Smooth muscle cell (in vitro differentiated cells): Measurements from ENCODE around the gene ZNF74. TPM values are rescaled to one million over a fixed set of nuclear protein-coding genes. Genes with fewer than 3 reads are reported as not detected.

Source experiments
- DNase-seq: peaks from one replicate; lab custom pipeline; 2025; ENCODE audit not compliant: unreplicated experiment; lab: John Stamatoyannopoulos, UW
- H2AFZ ChIP-seq: fragments of 200-600 bp; sonication (generic); 2 replicates; pipeline ENCODE4 v1.6.0; 2016; ENCODE audit warnings: antibody characterized with exemption, low read depth, mild to moderate bottlenecking
- H3F3A ChIP-seq: fragments of 200-600 bp; sonication (generic); 2 replicates; pipeline ENCODE4 v1.6.0; 2017; ENCODE audit warnings: antibody characterized with exemption, low read depth
- H3K27ac ChIP-seq: fragments of 200-600 bp; sonication (generic); 2 replicates; pipeline ENCODE4 v1.5.1; 2016; ENCODE audit warnings: low read depth, mild to moderate bottlenecking
- H3K27me3 ChIP-seq: fragments of 200-600 bp; sonication (generic); 2 replicates; pipeline ENCODE4 v1.6.1; 2016; ENCODE audit warnings: low read depth, mild to moderate bottlenecking
- H3K36me3 ChIP-seq: fragments of 200-600 bp; sonication (generic); 2 replicates; pipeline ENCODE4 v1.5.1; 2016; ENCODE audit warnings: low read depth
- H3K4me1 ChIP-seq: fragments of 200-600 bp; sonication (generic); 2 replicates; pipeline ENCODE4 v1.5.1; 2016; ENCODE audit warnings: low read depth
- H3K4me2 ChIP-seq: fragments of 200-600 bp; sonication (generic); 2 replicates; pipeline ENCODE4 v1.6.0; 2016; ENCODE audit warnings: mild to moderate bottlenecking
- H3K4me3 ChIP-seq: fragments of 200-600 bp; sonication (generic); 2 replicates; pipeline ENCODE4 v1.5.1; 2016; ENCODE audit warnings: mild to moderate bottlenecking
- H3K79me2 ChIP-seq: fragments of 200-600 bp; sonication (generic); 2 replicates; pipeline ENCODE4 v1.6.0; 2016; ENCODE audit warnings: low read depth, mild to moderate bottlenecking
- H3K9ac ChIP-seq: fragments of 200-600 bp; sonication (generic); 2 replicates; pipeline ENCODE4 v1.6.0; 2016; ENCODE audit warnings: low read depth
- H3K9me3 ChIP-seq: fragments of 200-600 bp; sonication (generic); replicated peaks from 2 replicates; pipeline ENCODE4 v1.5.1; 2016; ENCODE audit warnings: low read depth
- H4K20me1 ChIP-seq: fragments of 200-600 bp; sonication (generic); 2 replicates; pipeline ENCODE4 v1.6.0; 2016; ENCODE audit warnings: low read depth
- WGBS: methylation state at CpG from one replicate; pipeline ENCODE4 v1.1.7; 2016; ENCODE audit warnings: low lambda C conversion rate; 5-methylcytosine and 5-hydroxymethylcytosine counted together
- polyA plus RNA-seq: library from polyadenylated mRNA; unstranded; fragments of >200 nt; fragmentation: Nextera tagmentation; extraction: Ambion mirVana; gene quantifications from 2 replicates; pipeline ENCODE4 v1.2.1, GENCODE V29; 2016
- total RNA-seq: library from RNA; depleted of rRNA; stranded (reverse); fragments of >200 nt; gene quantifications from 2 replicates; pipeline ENCODE4 v1.2.3, GENCODE V29; 2014
- TF ChIP-seq, protein P1 (sequence below): fragments of 200-600 bp; sonication (generic); IDR thresholded peaks from 2 replicates; pipeline ENCODE4 v1.5.1; 2017; ENCODE audit warnings: borderline replicate concordance, mild to moderate bottlenecking, antibody characterized with exemption; ENCODE audit not compliant: insufficient read depth, poor library complexity, severe bottlenecking

Gene ZNF74
- total and polyA plus RNA-seq, 2 experiments from 2014 or later, result 11.8 to 14.3 TPM

DNA sequence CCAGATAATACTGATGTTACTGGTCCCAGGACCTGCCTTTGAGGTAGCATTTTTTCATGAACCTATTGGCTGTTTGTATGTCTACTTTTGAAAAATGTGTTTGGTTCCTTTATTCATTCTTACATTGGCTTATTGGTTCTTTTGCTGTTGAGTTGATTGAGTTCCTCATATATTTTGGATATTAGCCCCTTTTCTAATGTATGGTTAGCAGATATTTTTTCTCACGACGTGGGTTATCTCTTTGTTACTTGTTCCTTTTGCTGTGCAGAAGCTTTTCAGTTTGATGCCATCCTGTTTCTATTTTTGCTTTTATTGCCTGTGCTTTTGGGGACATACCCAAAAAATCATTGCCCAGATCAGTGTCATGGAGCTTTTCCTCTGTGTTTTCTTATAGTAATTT, 9.8 kb upstream of the ZNF74 start:
- no peaks in the 10 kb centered on the region for H3K79me2 ChIP-seq
- H4K20me1 ChIP-seq, result no peaks in the 10 kb centered on the region
- no peak overlapping the region for H2AFZ ChIP-seq
- DNase-seq, result no peak
- no peaks in the 10 kb centered on the region for H3K27me3 ChIP-seq
- no peak overlapping the region for H3K4me2 ChIP-seq
- H3F3A ChIP-seq, result no peaks in the 10 kb centered on the region
- 85% methylated on average over 2 of the region's 2 CpGs for WGBS
- H3K9ac ChIP-seq, result no peak overlapping the region
- H3K27ac ChIP-seq, result no peak overlapping the region
- H3K4me1 ChIP-seq, result no peaks in the 10 kb centered on the region
- TF ChIP-seq, protein P1, sequence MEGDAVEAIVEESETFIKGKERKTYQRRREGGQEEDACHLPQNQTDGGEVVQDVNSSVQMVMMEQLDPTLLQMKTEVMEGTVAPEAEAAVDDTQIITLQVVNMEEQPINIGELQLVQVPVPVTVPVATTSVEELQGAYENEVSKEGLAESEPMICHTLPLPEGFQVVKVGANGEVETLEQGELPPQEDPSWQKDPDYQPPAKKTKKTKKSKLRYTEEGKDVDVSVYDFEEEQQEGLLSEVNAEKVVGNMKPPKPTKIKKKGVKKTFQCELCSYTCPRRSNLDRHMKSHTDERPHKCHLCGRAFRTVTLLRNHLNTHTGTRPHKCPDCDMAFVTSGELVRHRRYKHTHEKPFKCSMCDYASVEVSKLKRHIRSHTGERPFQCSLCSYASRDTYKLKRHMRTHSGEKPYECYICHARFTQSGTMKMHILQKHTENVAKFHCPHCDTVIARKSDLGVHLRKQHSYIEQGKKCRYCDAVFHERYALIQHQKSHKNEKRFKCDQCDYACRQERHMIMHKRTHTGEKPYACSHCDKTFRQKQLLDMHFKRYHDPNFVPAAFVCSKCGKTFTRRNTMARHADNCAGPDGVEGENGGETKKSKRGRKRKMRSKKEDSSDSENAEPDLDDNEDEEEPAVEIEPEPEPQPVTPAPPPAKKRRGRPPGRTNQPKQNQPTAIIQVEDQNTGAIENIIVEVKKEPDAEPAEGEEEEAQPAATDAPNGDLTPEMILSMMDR, result no peak
- H3K4me3 ChIP-seq, result no peak overlapping the region
- no peaks in the 10 kb centered on the region for H3K9me3 ChIP-seq
- H3K36me3 ChIP-seq, result no peaks in the 10 kb centered on the region

GRCh38 chr22:20384865-20385264, 9.1 kb upstream of the ZNF74 start:
- Histone ChIP-seq H3K79me2 (no peaks in the 10 kb centered on the region), H2AFZ (no peak overlapping the region), H3K9ac (no peak overlapping the region), H3K36me3 (no peaks in the 10 kb centered on the region), H3K4me3 (no peak overlapping the region), H3K27me3 (no peaks in the 10 kb centered on the region), H3K27ac (no peak overlapping the region), H3K9me3 (no peaks in the 10 kb centered on the region), H4K20me1 (no peaks in the 10 kb centered on the region), H3F3A (no peaks in the 10 kb centered on the region), H3K4me2 (no peak overlapping the region), H3K4me1 (no peaks in the 10 kb centered on the region)
- TF ChIP-seq, protein P1, result no peak
- WGBS, result 94% methylated on average over 6 of the region's 6 CpGs
- no peak for DNase-seq

GRCh38 chr22:20386336-20386735, 7.6 kb upstream of the ZNF74 start:
- H3K4me2 ChIP-seq, result no peak overlapping the region
- 97% methylated on average over 2 of the region's 2 CpGs for WGBS
- no peaks in the 10 kb centered on the region for H3K79me2 ChIP-seq
- H3K27me3 ChIP-seq, result no peaks in the 10 kb centered on the region
- no peaks in the 10 kb centered on the region for H3K36me3 ChIP-seq
- H3K27ac ChIP-seq, result no peak overlapping the region
- no peaks in the 10 kb centered on the region for H3K4me1 ChIP-seq
- H3K9me3 ChIP-seq, result no peaks in the 10 kb centered on the region
- H3K4me3 ChIP-seq, result no peak overlapping the region
- no peaks in the 10 kb centered on the region for H4K20me1 ChIP-seq
- no peaks in the 10 kb centered on the region for H3F3A ChIP-seq
- H3K9ac ChIP-seq, result no peak overlapping the region
- TF ChIP-seq, protein P1, result no peak
- DNase-seq, result no peak
- H2AFZ ChIP-seq, result no peak overlapping the region

DNA sequence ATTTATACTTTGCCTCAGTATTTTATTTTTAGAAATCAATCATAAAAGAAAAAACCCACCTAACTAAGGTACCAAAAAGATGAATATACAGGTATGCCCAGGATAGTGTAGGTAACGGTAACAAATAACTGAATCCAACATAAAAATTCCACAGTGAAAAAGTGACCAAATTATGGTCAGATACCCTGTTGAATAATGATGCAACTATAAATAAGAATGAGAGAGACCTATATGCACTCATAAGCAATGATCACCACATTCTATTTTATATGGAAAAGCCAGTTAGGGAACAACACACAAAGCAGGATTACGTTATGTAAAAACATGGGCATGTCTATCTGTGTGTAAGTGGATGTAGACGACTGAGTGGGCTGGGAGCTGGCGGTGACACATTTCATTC, 7.0 kb upstream of the ZNF74 start:
- H3K36me3 ChIP-seq, result no peaks in the 10 kb centered on the region
- H4K20me1 ChIP-seq, result no peaks in the 10 kb centered on the region
- no peak overlapping the region for H3K27ac ChIP-seq
- TF ChIP-seq, protein P1, result no peak
- no peaks in the 10 kb centered on the region for H3K4me1 ChIP-seq
- WGBS, result 90% methylated on average over 4 of the region's 4 CpGs
- no peaks in the 10 kb centered on the region for H3K27me3 ChIP-seq
- H3K79me2 ChIP-seq, result no peaks in the 10 kb centered on the region
- H3K9me3 ChIP-seq, result no peaks in the 10 kb centered on the region
- no peak overlapping the region for H3K4me3 ChIP-seq
- H3K9ac ChIP-seq, result no peak overlapping the region
- no peaks in the 10 kb centered on the region for H3F3A ChIP-seq
- H2AFZ ChIP-seq, result no peak overlapping the region
- no peak for DNase-seq
- H3K4me2 ChIP-seq, result no peak overlapping the region
